Fibroblast of villous mesenchyme (primary cell): ENCODE results near the gene KYAT1. TPM values are rescaled to one million over a fixed set of nuclear protein-coding genes. Genes with fewer than 3 reads are reported as not detected.

ENCODE experiments used
- DNase-seq: peaks from one replicate; pipeline ENCODE4 v3.0.0-alpha.2; 2010; ENCODE audit warnings: low read depth
- H3K4me3 ChIP-seq: 2 replicates; pipeline ENCODE4 v1.5.1; 2011; ENCODE audit warnings: low read depth, mild to moderate bottlenecking, low read length
- total RNA-seq: library from RNA; depleted of rRNA; stranded (reverse); fragments of >200 nt; gene quantifications from 2 replicates; pipeline ENCODE4 v1.2.3, GENCODE V29; 2012
- TF ChIP-seq, protein P1 (sequence below): IDR thresholded peaks from 2 replicates; pipeline ENCODE4 v1.5.1; 2012; ENCODE audit warnings: low read depth, mild to moderate bottlenecking, low read length; ENCODE audit not compliant: insufficient read depth

Gene KYAT1
- total RNA-seq, 1 donor = 11.2 TPM

- H3K4me3 ChIP-seq = no peak overlapping the region
- DNase-seq = no peak
- TF ChIP-seq, protein P1, sequence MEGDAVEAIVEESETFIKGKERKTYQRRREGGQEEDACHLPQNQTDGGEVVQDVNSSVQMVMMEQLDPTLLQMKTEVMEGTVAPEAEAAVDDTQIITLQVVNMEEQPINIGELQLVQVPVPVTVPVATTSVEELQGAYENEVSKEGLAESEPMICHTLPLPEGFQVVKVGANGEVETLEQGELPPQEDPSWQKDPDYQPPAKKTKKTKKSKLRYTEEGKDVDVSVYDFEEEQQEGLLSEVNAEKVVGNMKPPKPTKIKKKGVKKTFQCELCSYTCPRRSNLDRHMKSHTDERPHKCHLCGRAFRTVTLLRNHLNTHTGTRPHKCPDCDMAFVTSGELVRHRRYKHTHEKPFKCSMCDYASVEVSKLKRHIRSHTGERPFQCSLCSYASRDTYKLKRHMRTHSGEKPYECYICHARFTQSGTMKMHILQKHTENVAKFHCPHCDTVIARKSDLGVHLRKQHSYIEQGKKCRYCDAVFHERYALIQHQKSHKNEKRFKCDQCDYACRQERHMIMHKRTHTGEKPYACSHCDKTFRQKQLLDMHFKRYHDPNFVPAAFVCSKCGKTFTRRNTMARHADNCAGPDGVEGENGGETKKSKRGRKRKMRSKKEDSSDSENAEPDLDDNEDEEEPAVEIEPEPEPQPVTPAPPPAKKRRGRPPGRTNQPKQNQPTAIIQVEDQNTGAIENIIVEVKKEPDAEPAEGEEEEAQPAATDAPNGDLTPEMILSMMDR = no peak
Measured at GRCh38 chr9:128822407-128823042, 59.2 kb downstream of the KYAT1 start.

GRCh38 chr9:128821584-128822406, 60.0 kb downstream of the KYAT1 start:
- TF ChIP-seq, protein P1 = no peak
- no peak overlapping the region for H3K4me3 ChIP-seq
- no peak for DNase-seq

GRCh38 chr9:128820665-128821583, 60.8 kb downstream of the KYAT1 start:
- TF ChIP-seq, protein P1 = no peak
- no peak overlapping the region for H3K4me3 ChIP-seq
- DNase-seq = no peak

DNA sequence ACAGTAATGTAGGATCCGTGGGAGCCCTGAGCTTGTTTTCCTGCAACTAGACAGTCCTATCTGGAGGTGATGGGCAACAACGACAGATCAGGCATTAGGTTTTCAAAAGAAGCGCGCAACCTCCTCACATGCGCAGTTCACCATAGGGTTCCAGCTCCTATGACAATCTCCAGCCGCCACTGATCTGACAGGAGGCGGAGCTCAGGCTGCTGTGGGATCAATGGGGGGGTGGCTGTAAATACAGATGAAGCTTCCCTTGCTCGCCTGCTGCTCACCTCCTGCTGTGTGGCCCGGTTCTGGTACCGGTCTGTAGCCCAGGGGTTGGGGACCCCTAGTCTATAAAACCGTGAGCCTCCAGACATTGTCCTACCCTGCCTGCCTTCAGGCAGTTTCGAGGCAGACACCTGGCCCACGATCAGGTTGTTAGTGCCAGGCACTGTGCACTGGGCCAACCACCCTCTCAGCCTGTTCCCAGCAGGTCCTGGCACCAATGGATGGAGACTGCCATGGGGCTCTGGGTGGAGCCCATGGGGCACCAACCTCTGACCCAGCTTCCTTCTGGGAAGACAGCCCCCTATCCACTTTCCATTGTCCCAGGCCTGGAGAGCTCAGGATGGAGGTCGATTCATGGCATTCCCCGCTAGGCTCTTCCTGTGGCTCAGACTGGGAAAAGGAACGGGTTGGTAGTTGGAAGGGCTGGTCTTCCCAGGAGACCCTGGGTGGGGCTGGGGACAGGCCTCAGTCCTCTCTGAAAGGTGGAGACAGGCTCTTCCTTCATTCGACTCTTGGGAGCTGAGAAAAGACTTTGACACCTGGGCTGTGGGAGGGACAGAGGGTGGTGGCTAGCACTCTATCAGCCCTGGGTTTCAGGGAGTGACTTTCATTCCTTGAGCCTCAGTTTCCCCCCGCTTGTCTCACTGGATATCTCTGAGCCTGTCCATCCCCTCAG, 61.8 kb downstream of the KYAT1 start:
- TF ChIP-seq, protein P1 = no peak
- peak overlapping the region; percentile 72 for H3K4me3 ChIP-seq
- DNase-seq = peak; percentile 83

DNA sequence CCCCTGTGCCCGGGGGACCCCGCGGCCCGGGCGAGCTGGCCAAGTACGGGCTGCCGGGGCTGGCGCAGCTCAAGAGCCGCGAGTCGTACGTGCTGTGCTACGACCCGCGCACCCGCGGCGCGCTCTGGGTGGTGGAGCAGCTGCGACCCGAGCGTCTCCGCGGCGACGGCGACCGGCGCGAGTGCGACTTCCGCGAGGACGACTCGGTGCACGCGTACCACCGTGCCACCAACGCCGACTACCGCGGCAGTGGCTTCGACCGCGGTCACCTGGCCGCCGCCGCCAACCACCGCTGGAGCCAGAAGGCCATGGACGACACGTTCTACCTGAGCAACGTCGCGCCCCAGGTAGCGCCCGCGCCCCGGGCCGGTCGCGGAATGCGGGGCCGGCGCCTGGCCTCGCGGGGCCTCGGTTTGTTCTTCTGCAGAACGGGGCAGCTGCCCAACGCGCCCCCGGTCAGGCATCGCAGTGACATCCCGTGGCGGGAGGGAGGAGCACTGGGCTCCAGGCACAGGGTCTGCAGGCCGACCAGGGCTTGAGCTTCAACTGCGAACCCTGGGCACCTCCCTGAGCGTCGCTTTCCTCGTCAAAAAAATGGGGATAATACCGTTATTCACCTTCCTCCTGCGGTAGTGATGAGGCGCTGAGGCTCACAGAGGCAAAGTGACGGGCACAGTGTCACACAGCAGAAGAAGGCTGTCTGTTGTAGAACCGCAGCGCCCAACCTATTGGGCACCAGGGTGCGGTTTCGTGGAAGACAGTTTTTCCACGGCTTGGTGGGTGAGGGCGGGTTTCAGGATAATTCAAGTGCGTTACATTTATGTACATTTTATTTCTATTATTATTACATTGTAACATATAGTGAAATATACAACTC, 62.7 kb downstream of the KYAT1 start:
- peak overlapping the region; percentile 72 for H3K4me3 ChIP-seq
- peak; percentile 5 for DNase-seq
- TF ChIP-seq, protein P1 = no peak
